HG02588 (cell line): ENCODE results near the gene ENGASE.
"Not testable (repeated sequence)": the region's sequence is repeated elsewhere in the genome, so short reads cannot be mapped to it uniquely, and the experiment has no call there.

Experiments used
- ATAC-seq: cut with Tn5 transposase; IDR thresholded peaks from one replicate; pipeline ENCODE4 v1.9.1; 2021; ENCODE audit warnings: mild to moderate bottlenecking, moderate library complexity; ENCODE audit not compliant: unreplicated experiment

The ENGASE gene

GRCh38 chr17:79052131-79052530, 22.5 kb upstream of the ENGASE start:
- ATAC-seq: no peak

- ATAC-seq: no peak
Observed at GRCh38 chr17:79053251-79053925, 21.2 kb upstream of the ENGASE start.

GRCh38 chr17:79054200-79054960, 20.2 kb upstream of the ENGASE start:
- ATAC-seq: no peak

GRCh38 chr17:79055197-79055596, 19.4 kb upstream of the ENGASE start:
- no peak for ATAC-seq

GRCh38 chr17:79057737-79058385, 16.8 kb upstream of the ENGASE start:
- no peak for ATAC-seq

GRCh38 chr17:79062691-79063090, 11.9 kb upstream of the ENGASE start:
- ATAC-seq: no peak

GRCh38 chr17:79064026-79064425, 10.6 kb upstream of the ENGASE start:
- ATAC-seq: no peak

GRCh38 chr17:79065105-79065670, 9.4 kb upstream of the ENGASE start:
- no peak for ATAC-seq

- no peak for ATAC-seq
Observed at GRCh38 chr17:79066963-79067362, 7.7 kb upstream of the ENGASE start.

- no peak for ATAC-seq
Observed at GRCh38 chr17:79070266-79070880, 4.3 kb upstream of the ENGASE start.

- no peak for ATAC-seq
Observed at GRCh38 chr17:79071161-79071740, 3.4 kb upstream of the ENGASE start.

- no peak for ATAC-seq
Observed at GRCh38 chr17:79072544-79072943, 2.1 kb upstream of the ENGASE start.

GRCh38 chr17:79073016-79073705, 1.5 kb upstream of the ENGASE start:
- ATAC-seq: no peak

GRCh38 chr17:79073706-79074088, 927 bp upstream of the ENGASE start:
- no peak for ATAC-seq

GRCh38 chr17:79074121-79074648, 439 bp upstream of the ENGASE start:
- not testable (repeated sequence) for ATAC-seq

GRCh38 chr17:79075446-79075750, 774 bp downstream of the ENGASE start:
- no peak for ATAC-seq

- ATAC-seq: no peak
Observed at GRCh38 chr17:79075861-79076406, 1.3 kb downstream of the ENGASE start.

GRCh38 chr17:79077587-79077986, 3.0 kb downstream of the ENGASE start:
- ATAC-seq: no peak

GRCh38 chr17:79078476-79079190, 4.0 kb downstream of the ENGASE start:
- no peak for ATAC-seq
